B cell (primary cell): ENCODE measurements around the gene ULK4. TPM values are rescaled to one million over a fixed set of nuclear protein-coding genes. Genes with fewer than 3 reads are reported as not detected.

Experiments
- ATAC-seq: fragments of 200-7000 bp; cut with Tn5 transposase; one replicate; pipeline ENCODE4 v1.10.0; 2021; ENCODE audit warnings: low read depth, mild to moderate bottlenecking, moderate number of reproducible peaks, moderate library complexity
- CTCF ChIA-PET: fragments of 350-600 bp; sonication (Branson Sonifier 250); formaldehyde crosslinking; loops from one replicate; lab custom pipeline; 2021; ENCODE audit warnings: antibody characterized with exemption, inconsistent platforms; lab: Charles Lee
- POLR2A ChIA-PET: fragments of 350-600 bp; sonication (Branson Sonifier 250); formaldehyde crosslinking; loops from one replicate; lab custom pipeline; 2021; ENCODE audit warnings: antibody characterized with exemption; lab: Charles Lee
- DNase-seq: peaks from one replicate; pipeline ENCODE4 v3.0.0; 2013
- H2AFZ ChIP-seq: 2 replicates; pipeline ENCODE4 v1.6.1; 2012; ENCODE audit warnings: mild to moderate bottlenecking, low read depth, low read length; ENCODE audit not compliant: insufficient read depth, poor library complexity, severe bottlenecking
- H3K27ac ChIP-seq, 2 donors: 1 replicate in 1 of 2; 2 replicates in 1 of 2; pipeline ENCODE4 v1.5.1; 2012 to 2013; ENCODE audit warnings: low read length in 2 of 2, mild to moderate bottlenecking in 2 of 2, moderate library complexity in 1 of 2
- H3K27me3 ChIP-seq, 4 experiments: fragments of 200-600 bp in 1 of 4; sonication (generic) in 1 of 4; replicated peaks in 1 of 4; 1 replicate in 2 of 4; 2 replicates in 2 of 4; pipeline versions ENCODE4 v1.6.1 to v1.7.0; 2013 to 2016; ENCODE audit warnings: low read length in 3 of 4, mild to moderate bottlenecking in 2 of 4, mixed read lengths in 1 of 4, moderate library complexity in 1 of 4; ENCODE audit not compliant: insufficient read depth in 4 of 4, control insufficient read depth in 3 of 4; ENCODE audit errors: control extremely low read depth in 1 of 4
- H3K36me3 ChIP-seq, 2 experiments: replicated peaks in 1 of 2; 1 replicate in 1 of 2; 2 replicates in 1 of 2; pipeline versions ENCODE4 v1.6.1 to v1.7.1; 2013; ENCODE audit warnings: low read length in 1 of 2; ENCODE audit not compliant: insufficient read depth in 2 of 2, control insufficient read depth in 1 of 2; ENCODE audit errors: control extremely low read depth in 1 of 2, extremely low read depth in 1 of 2
- H3K4me1 ChIP-seq, 2 donors: fragments of 200-600 bp in 1 of 2; sonication (generic) in 1 of 2; 1 replicate in 1 of 2; 2 replicates in 1 of 2; pipeline versions ENCODE4 v1.5.1 to v1.6.1; 2013 to 2017; ENCODE audit warnings: low read length in 2 of 2; ENCODE audit not compliant: control insufficient read depth in 2 of 2, insufficient read depth in 2 of 2
- H3K4me2 ChIP-seq: replicated peaks from 2 replicates; pipeline ENCODE3; 2012; ENCODE audit warnings: mild to moderate bottlenecking, low read depth, low read length; ENCODE audit not compliant: poor library complexity, severe bottlenecking
- H3K4me3 ChIP-seq, 5 experiments: fragments of 200-600 bp in 1 of 5; sonication (generic) in 1 of 5; 1 replicate in 3 of 5; 2 replicates in 2 of 5; pipeline versions ENCODE4 v1.5.1 to v1.7.0; 2011 to 2016; ENCODE audit warnings: low read length in 4 of 5, mild to moderate bottlenecking in 4 of 5, low read depth in 2 of 5, control low read depth in 1 of 5, moderate library complexity in 1 of 5; ENCODE audit not compliant: insufficient read depth in 1 of 5; ENCODE audit errors: control extremely low read depth in 1 of 5, extremely low read depth in 1 of 5
- H3K79me2 ChIP-seq: fragments of 200-600 bp; sonication (generic); one replicate; pipeline ENCODE4 v1.6.0; 2016; ENCODE audit warnings: low read length; ENCODE audit not compliant: control insufficient read depth, insufficient read depth
- H3K9ac ChIP-seq: fragments of 200-600 bp; sonication (generic); 2 replicates; pipeline ENCODE4 v1.6.1; 2017; ENCODE audit warnings: mild to moderate bottlenecking, low read length, moderate library complexity
- H3K9me3 ChIP-seq, 3 donors: one replicate each; pipeline versions ENCODE4 v1.6.1 to v1.7.1; 2013; ENCODE audit warnings: low read length in 2 of 3; ENCODE audit not compliant: control insufficient read depth in 2 of 3, insufficient read depth in 1 of 3; ENCODE audit errors: control extremely low read depth in 1 of 3
- H4K20me1 ChIP-seq: 2 replicates; pipeline ENCODE4 v1.6.0; 2012; ENCODE audit warnings: mild to moderate bottlenecking, low read length; ENCODE audit not compliant: insufficient read depth, control insufficient read depth, poor library complexity, severe bottlenecking
- H3K27ac Mint-ChIP-seq: one replicate; pipeline ENCODE4 v1.8.0; 2021; ENCODE audit warnings: mixed read lengths
- H3K27me3 Mint-ChIP-seq: one replicate; pipeline ENCODE4 v1.8.0; 2021; ENCODE audit warnings: mixed read lengths
- H3K4me1 Mint-ChIP-seq: one replicate; pipeline ENCODE4 v1.8.0; 2021; ENCODE audit warnings: mixed read lengths
- H3K4me3 Mint-ChIP-seq: one replicate; pipeline ENCODE4 v1.8.0; 2021; ENCODE audit warnings: mixed read lengths
- H3K9me3 Mint-ChIP-seq: one replicate; pipeline ENCODE4 v1.8.0; 2022; ENCODE audit warnings: mixed read lengths; ENCODE audit not compliant: insufficient read depth
- EZH2 ChIP-seq: IDR thresholded peaks from 2 replicates; pipeline ENCODE4 v1.6.1; 2012; ENCODE audit warnings: borderline replicate concordance, low read depth, mild to moderate bottlenecking, moderate library complexity, low read length; ENCODE audit not compliant: insufficient read depth, poor library complexity, severe bottlenecking
- WGBS: methylation state at CpG from one replicate; pipeline ENCODE4 v1.1.5; 2013; ENCODE audit warnings: missing lambda C conversion rate; ENCODE audit not compliant: insufficient coverage; 5-methylcytosine and 5-hydroxymethylcytosine counted together
- intact Hi-C: fragments of 100-400 bp; cut with micrococcal nuclease; formaldehyde crosslinking; loops from one replicate; pipeline ENCODE4 v1.10.0; 2022
- polyA plus RNA-seq: library from polyadenylated mRNA; depleted of rRNA; stranded (reverse); fragments of >200 nt; gene quantifications from 2 replicates; pipeline ENCODE4 v1.2.3, GENCODE V29; 2012
- total RNA-seq, 2 donors: library from RNA; stranded (reverse); fragments of 120-200 nt in 1 of 2; gene quantifications; 1 replicate in 1 of 2; 2 replicates in 1 of 2; pipeline versions ENCODE4 v1.2.3 to v1.2.4, GENCODE V29; 2013 to 2022
- TF ChIP-seq, protein P1 (sequence below): fragments of 200-600 bp; IDR thresholded peaks from one replicate; pipeline ENCODE4 v1.8.0; 2022; ENCODE audit warnings: antibody characterized with exemption, mild to moderate bottlenecking

Gene ULK4
- total and polyA plus RNA-seq, 2 donors (not counting 1 experiment from before 2014, with no cell fraction given) = 5.2 to 33.7 TPM

DNA sequence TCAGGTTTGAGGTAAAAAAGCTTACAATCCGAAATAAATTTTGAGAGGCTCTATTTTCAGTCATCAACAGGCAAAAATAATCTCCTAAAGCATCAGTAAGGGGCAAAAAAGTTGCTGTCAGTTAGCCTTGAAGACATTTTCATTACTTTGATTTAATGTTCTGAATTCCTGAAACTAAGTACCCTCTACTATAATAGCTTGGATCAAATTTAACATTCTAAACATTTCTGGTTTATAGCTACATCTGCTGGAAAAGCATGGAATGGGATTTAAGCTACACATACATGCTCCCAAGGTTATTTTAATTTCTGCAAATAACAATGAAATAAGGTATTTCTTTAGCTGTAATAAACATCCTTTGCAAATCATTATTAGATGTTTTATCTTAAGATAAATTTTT, 245.4 kb downstream of the ULK4 start:
- no peaks in the 10 kb centered on the region for H3K36me3 ChIP-seq
- Mint-ChIP-seq H3K4me3 (no peak overlapping the region), H3K9me3 (no peaks in the 10 kb centered on the region), H3K27me3 (no peaks in the 10 kb centered on the region), H3K4me1 (no peaks in the 10 kb centered on the region), H3K27ac (no peak overlapping the region)
- WGBS = no CpG with 5 or more reads among the region's 1 CpG
- TF ChIP-seq, protein P1, sequence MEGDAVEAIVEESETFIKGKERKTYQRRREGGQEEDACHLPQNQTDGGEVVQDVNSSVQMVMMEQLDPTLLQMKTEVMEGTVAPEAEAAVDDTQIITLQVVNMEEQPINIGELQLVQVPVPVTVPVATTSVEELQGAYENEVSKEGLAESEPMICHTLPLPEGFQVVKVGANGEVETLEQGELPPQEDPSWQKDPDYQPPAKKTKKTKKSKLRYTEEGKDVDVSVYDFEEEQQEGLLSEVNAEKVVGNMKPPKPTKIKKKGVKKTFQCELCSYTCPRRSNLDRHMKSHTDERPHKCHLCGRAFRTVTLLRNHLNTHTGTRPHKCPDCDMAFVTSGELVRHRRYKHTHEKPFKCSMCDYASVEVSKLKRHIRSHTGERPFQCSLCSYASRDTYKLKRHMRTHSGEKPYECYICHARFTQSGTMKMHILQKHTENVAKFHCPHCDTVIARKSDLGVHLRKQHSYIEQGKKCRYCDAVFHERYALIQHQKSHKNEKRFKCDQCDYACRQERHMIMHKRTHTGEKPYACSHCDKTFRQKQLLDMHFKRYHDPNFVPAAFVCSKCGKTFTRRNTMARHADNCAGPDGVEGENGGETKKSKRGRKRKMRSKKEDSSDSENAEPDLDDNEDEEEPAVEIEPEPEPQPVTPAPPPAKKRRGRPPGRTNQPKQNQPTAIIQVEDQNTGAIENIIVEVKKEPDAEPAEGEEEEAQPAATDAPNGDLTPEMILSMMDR = no peak
- TF ChIP-seq EZH2 = no peak
- no peaks in the 10 kb centered on the region for H3K9me3 ChIP-seq
- no peak overlapping the region for H3K9ac ChIP-seq
- H3K27ac ChIP-seq = no peak overlapping the region
- H4K20me1 ChIP-seq = no peaks in the 10 kb centered on the region
- DNase-seq (no peak), ATAC-seq (no peak)
- H3K4me3 ChIP-seq = no peak overlapping the region
- no peaks in the 10 kb centered on the region for H3K4me1 ChIP-seq
- POLR2A ChIA-PET = no interaction called here
- intact Hi-C loops = loop anchor here (10.0 kb wide), 1 partner anchor 1132 kb away; no protein-coding TSS in a partner anchor
- no peak overlapping the region for H2AFZ ChIP-seq
- H3K79me2 ChIP-seq = no peaks in the 10 kb centered on the region
- CTCF ChIA-PET = interaction anchor here (0.7 to 1.5 kb wide), 4 partner anchors 164 to 1134 kb away, joined by 3 to 7 read pairs (median 4); no protein-coding TSS in a partner anchor
- H3K27me3 ChIP-seq = no peaks in the 10 kb centered on the region
- no peak overlapping the region for H3K4me2 ChIP-seq

DNA sequence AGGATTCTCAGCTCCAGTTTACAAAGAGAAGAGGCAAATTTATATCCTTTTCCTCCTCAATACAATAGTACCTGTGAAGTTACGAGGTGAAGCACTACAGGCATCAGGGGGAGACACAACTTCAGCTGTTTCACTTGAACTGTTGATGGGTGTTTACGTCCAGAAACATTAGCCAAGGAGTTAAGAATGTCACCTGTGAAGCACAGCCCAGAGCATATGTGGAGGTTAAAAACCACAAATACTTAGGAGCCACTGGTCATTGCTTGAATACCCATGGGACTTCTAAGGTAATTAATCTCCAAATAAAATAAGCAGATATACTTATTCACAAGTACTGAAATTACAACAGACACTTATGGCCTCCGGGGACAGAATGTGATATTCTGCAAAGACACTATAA, 246.5 kb downstream of the ULK4 start:
- no peak for TF ChIP-seq EZH2
- TF ChIP-seq, protein P1 = no peak
- Histone ChIP-seq H2AFZ (no peak overlapping the region), H4K20me1 (no peaks in the 10 kb centered on the region), H3K27me3 (no peaks in the 10 kb centered on the region), H3K27ac (no peak overlapping the region), H3K4me1 (no peaks in the 10 kb centered on the region), H3K9me3 (no peaks in the 10 kb centered on the region), H3K9ac (no peak overlapping the region), H3K4me3 (no peak overlapping the region), H3K36me3 (no peaks in the 10 kb centered on the region), H3K4me2 (no peak overlapping the region), H3K79me2 (no peaks in the 10 kb centered on the region)
- intact Hi-C loops = loop anchor here (10.0 kb wide), 1 partner anchor 1131 kb away; no protein-coding TSS in a partner anchor
- Mint-ChIP-seq H3K27me3 (no peaks in the 10 kb centered on the region), H3K9me3 (no peaks in the 10 kb centered on the region), H3K4me1 (no peaks in the 10 kb centered on the region), H3K4me3 (no peak overlapping the region), H3K27ac (no peak overlapping the region)
- WGBS = 100% methylated on average over 1 of the region's 3 CpGs
- DNase-seq (no peak), ATAC-seq (no peak)
- CTCF ChIA-PET = interaction anchor here (0.6 to 1.5 kb wide), 4 partner anchors 8 to 1131 kb away, joined by 3 to 7 read pairs (median 4); no protein-coding TSS in a partner anchor
- POLR2A ChIA-PET = no interaction called here
